SK-N-SH (cell line): ENCODE data around the gene ZNF888. TPM values are rescaled to one million over a fixed set of nuclear protein-coding genes. Genes with fewer than 3 reads are reported as not detected.
A peak's percentile ranks its signal among the peaks of the same experiment; 100 is the strongest.

Experiments used
- CTCF ChIA-PET: fragments of 300-600, 350-600 bp; formaldehyde crosslinking; extraction: SDS; loops from one replicate; lab custom pipeline; 2021; lab: Yijun Ruan, JAX
- POLR2A ChIA-PET: fragments of 350-600 bp; sonication (Branson Sonifier 250); formaldehyde crosslinking; extraction: SDS; loops from one replicate; lab custom pipeline; 2020; ENCODE audit warnings: antibody characterized with exemption, inconsistent platforms; lab: Yijun Ruan, JAX
- DNase-seq: peaks from one replicate; pipeline ENCODE4 v3.0.0; 2012
- H2AFZ ChIP-seq: fragments of 200-600 bp; sonication (generic); 2 replicates; pipeline ENCODE4 v1.8.1; 2016; ENCODE audit warnings: antibody characterized with exemption, mild to moderate bottlenecking, low read depth
- H3F3A ChIP-seq: fragments of 200-600 bp; sonication (generic); replicated peaks from 2 replicates; pipeline ENCODE3; 2016; ENCODE audit warnings: antibody characterized with exemption, mild to moderate bottlenecking; ENCODE audit not compliant: insufficient read depth
- H3K27ac ChIP-seq, 2 experiments: fragments of 200-500 bp in 1 of 2; fragments of 200-600 bp in 1 of 2; sonication (Bioruptor generic) in 1 of 2; sonication (generic), shearing (Covaris generic) in 1 of 2; 2 replicates each; pipeline versions ENCODE4 v1.5.1 to v1.6.1; 2014 to 2016; ENCODE audit warnings: low read depth in 2 of 2, inconsistent platforms in 1 of 2, low read length in 1 of 2, mild to moderate bottlenecking in 1 of 2, mixed read lengths in 1 of 2
- H3K27me3 ChIP-seq: fragments of 200-600 bp; sonication (generic), shearing (Covaris generic); 2 replicates; pipeline ENCODE4 v1.6.1; 2016; ENCODE audit warnings: mixed run types; ENCODE audit not compliant: insufficient read depth
- H3K36me3 ChIP-seq, 2 experiments: fragments of 200-500 bp in 1 of 2; fragments of 200-600 bp in 1 of 2; sonication (Bioruptor generic) in 1 of 2; sonication (generic) in 1 of 2; replicated peaks in 1 of 2; 2 replicates each; pipeline versions ENCODE3 to v1.5.1; 2014 to 2016; ENCODE audit warnings: low read length in 1 of 2, mild to moderate bottlenecking in 1 of 2; ENCODE audit not compliant: insufficient read depth in 2 of 2, control insufficient read depth in 1 of 2
- H3K4me1 ChIP-seq, 2 experiments: fragments of 200-500 bp in 1 of 2; fragments of 200-600 bp in 1 of 2; sonication (Bioruptor generic) in 1 of 2; sonication (generic), shearing (Covaris generic) in 1 of 2; 2 replicates each; pipeline versions ENCODE4 v1.5.1 to v1.6.1; 2014 to 2016; ENCODE audit warnings: low read depth in 1 of 2, low read length in 1 of 2, mixed run types in 1 of 2; ENCODE audit not compliant: insufficient read depth in 2 of 2, control insufficient read depth in 1 of 2
- H3K4me2 ChIP-seq: fragments of 200-600 bp; sonication (generic), shearing (Covaris generic); 2 replicates; pipeline ENCODE4 v1.6.1; 2017; ENCODE audit warnings: mixed run types
- H3K4me3 ChIP-seq, 2 experiments: fragments of 200-500 bp in 1 of 2; fragments of 200-600 bp in 1 of 2; sonication (Bioruptor generic) in 1 of 2; sonication (generic), shearing (Covaris generic) in 1 of 2; 2 replicates each; pipeline versions ENCODE4 v1.5.1 to v1.8.1; 2014 to 2016; ENCODE audit warnings: low read depth in 2 of 2, inconsistent platforms in 1 of 2, low read length in 1 of 2, mild to moderate bottlenecking in 1 of 2, mixed read lengths in 1 of 2, moderate library complexity in 1 of 2
- H3K79me2 ChIP-seq: fragments of 200-600 bp; sonication (generic); 2 replicates; pipeline ENCODE4 v1.8.1; 2017; ENCODE audit warnings: mild to moderate bottlenecking; ENCODE audit not compliant: insufficient read depth
- H3K9ac ChIP-seq: fragments of 200-600 bp; sonication (generic); 2 replicates; pipeline ENCODE4 v1.6.1; 2017; ENCODE audit warnings: mixed run types
- H3K9me2 ChIP-seq: fragments of 200-600 bp; sonication (generic); 2 replicates; pipeline ENCODE4 v1.6.1; 2017; ENCODE audit warnings: mixed run types
- H3K9me3 ChIP-seq: fragments of 200-600 bp; sonication (generic); 2 replicates; pipeline ENCODE4 v1.6.1; 2017; ENCODE audit warnings: mixed run types, mild to moderate bottlenecking, moderate library complexity
- H4K20me1 ChIP-seq: fragments of 200-600 bp; sonication (generic); 2 replicates; pipeline ENCODE4 v1.6.1; 2017; ENCODE audit warnings: mild to moderate bottlenecking, mixed run types; ENCODE audit not compliant: insufficient read depth
- CHD2 ChIP-seq: fragments of 150-350 bp; IDR thresholded peaks from 2 replicates; pipeline ENCODE4 v1.6.1; 2018; ENCODE audit warnings: low read length; ENCODE audit not compliant: partially characterized antibody
- CTCF ChIP-seq: fragments of 200-600 bp; sonication (generic); IDR thresholded peaks from 2 replicates; pipeline ENCODE4 v1.6.1; 2017; ENCODE audit warnings: antibody characterized with exemption, mild to moderate bottlenecking, moderate library complexity
- EP300 ChIP-seq, 2 experiments: IDR thresholded peaks; 2 replicates each; pipeline versions ENCODE4 v1.4.0 to v1.6.1; 2012; ENCODE audit warnings: borderline replicate concordance in 1 of 2, low read depth in 1 of 2, low read length in 1 of 2
- EZH2phosphoT487 ChIP-seq: fragments of 200-600 bp; sonication (generic); IDR thresholded peaks from 2 replicates; pipeline ENCODE4 v1.6.1; 2017; ENCODE audit warnings: low read depth, mixed run types, mild to moderate bottlenecking, antibody characterized with exemption, moderate library complexity, borderline replicate concordance
- FOSL2 ChIP-seq: IDR thresholded peaks from 2 replicates; pipeline ENCODE4 v1.4.0; 2012; ENCODE audit warnings: low read depth, mild to moderate bottlenecking, moderate library complexity, borderline replicate concordance
- FOXJ3 ChIP-seq: sonication (generic); formaldehyde crosslinking; IDR thresholded peaks from 2 replicates; pipeline ENCODE4 v1.5.1; 2020; ENCODE audit warnings: mild to moderate bottlenecking, missing genetic modification reagents
- FOXM1 ChIP-seq: IDR thresholded peaks from 2 replicates; pipeline ENCODE4 v1.4.0; 2012; ENCODE audit warnings: low read depth, mild to moderate bottlenecking
- GABPA ChIP-seq: IDR thresholded peaks from 2 replicates; pipeline ENCODE4 v1.4.0; 2012; ENCODE audit warnings: low read depth, mild to moderate bottlenecking
- MEF2A ChIP-seq: IDR thresholded peaks from 2 replicates; pipeline ENCODE4 v1.4.0; 2012; ENCODE audit warnings: low read depth, borderline replicate concordance
- POLR2AphosphoS5 ChIP-seq: IDR thresholded peaks from 2 replicates; pipeline ENCODE4 v1.6.1; 2012; ENCODE audit warnings: low read depth, low read length
- RAD21 ChIP-seq: IDR thresholded peaks from 2 replicates; pipeline ENCODE4 v1.6.1; 2012; ENCODE audit warnings: mild to moderate bottlenecking, low read length
- RCOR1 ChIP-seq: fragments of 150-350 bp; IDR thresholded peaks from 2 replicates; pipeline ENCODE4 v1.6.1; 2017; ENCODE audit warnings: antibody characterized with exemption, low read length
- TAF1 ChIP-seq: IDR thresholded peaks from 2 replicates; pipeline ENCODE4 v1.6.1; 2012; ENCODE audit warnings: low read depth, mild to moderate bottlenecking, low read length, moderate library complexity, borderline replicate concordance
- TEAD4 ChIP-seq: IDR thresholded peaks from 2 replicates; pipeline ENCODE4 v1.4.0; 2012; ENCODE audit warnings: mild to moderate bottlenecking, borderline replicate concordance; ENCODE audit not compliant: insufficient read depth
- USF1 ChIP-seq: IDR thresholded peaks from 2 replicates; pipeline ENCODE4 v1.4.0; 2012; ENCODE audit warnings: low read depth, borderline replicate concordance
- USF2 ChIP-seq: fragments of 150-350 bp; IDR thresholded peaks from 2 replicates; pipeline ENCODE4 v1.6.1; 2017; ENCODE audit warnings: antibody characterized with exemption, low read length, low read depth, borderline replicate concordance
- ZBTB33 ChIP-seq: IDR thresholded peaks from 2 replicates; pipeline ENCODE4 v1.4.0; 2012; ENCODE audit warnings: low read depth, borderline replicate concordance
- WGBS: methylation state at CpG from one replicate; pipeline ENCODE4 v1.1.6; 2017; ENCODE audit warnings: low lambda C conversion rate; 5-methylcytosine and 5-hydroxymethylcytosine counted together
- polyA plus RNA-seq, 3 experiments: library from polyadenylated mRNA; depleted of rRNA; stranded (reverse); fragments of >200 nt; gene quantifications; 2 replicates each; pipeline ENCODE4 v1.2.3, GENCODE V29; 2012

The ZNF888 gene
- polyA plus RNA-seq, 1 of the 3 experiments (the other 2 are of a cell fraction): 0.46 TPM

- Histone ChIP-seq H4K20me1 (no peaks in the 10 kb centered on the region), H3F3A (no peaks in the 10 kb centered on the region), H3K9me2 (no peaks in the 10 kb centered on the region), H3K4me3 (no peak overlapping the region), H3K27me3 (no peaks in the 10 kb centered on the region), H3K79me2 (0 out of 2 replicates have a peak, but pooled peaks cover 4% of the 10 kb centered on the region), H3K27ac (no peak overlapping the region), H3K9ac (no peak overlapping the region), H3K4me1 (no peaks in the 10 kb centered on the region; a peak in 1 of 4 replicates)
- DNase-seq: peak; percentile 54
- no peak for TF ChIP-seq EZH2phosphoT487
- TF ChIP-seq EP300 (IDR thresholded peaks at IDR 0.05; ENCODE audit: borderline replicate concordance in 1 of 2, low read depth in 1 of 2, low read length in 1 of 2): no peak
- TF ChIP-seq FOXM1: no peak
- no peak for TF ChIP-seq GABPA
- TF ChIP-seq, all 33 proteins: peak for 0
- Histone ChIP-seq H2AFZ (no peak overlapping the region), H3K4me2 (no peak overlapping the region), H3K9me3 (peaks cover 16% of the 10 kb centered on the region; the same call in 1 of the 2 replicates), H3K36me3 (peaks cover 15 to 36% of the 10 kb centered on the region in 2 experiments)
- 72% methylated on average over 35 of the region's 39 CpGs for WGBS
- ChIA-PET POLR2A (no interaction called here), CTCF (no interaction called here)
These were observed 23.4 kb upstream of the ZNF888 start for GRCh38 chr19:52946322-52947310.

GRCh38 chr19:52945652-52946321, 22.6 kb upstream of the ZNF888 start:
- Histone ChIP-seq H2AFZ (no peak overlapping the region), H3K4me3 (no peak overlapping the region), H3K27ac (no peak overlapping the region)
- DNase-seq: no peak
- TF ChIP-seq ZBTB33 (no peak), RCOR1 (no peak), FOXM1 (no peak), MEF2A (no peak), CTCF (no peak), EP300 (IDR thresholded peaks at IDR 0.05; ENCODE audit: borderline replicate concordance in 1 of 2, low read depth in 1 of 2, low read length in 1 of 2) (no peak), POLR2AphosphoS5 (no peak), RAD21 (no peak), CHD2 (no peak), TEAD4 (no peak), USF1 (no peak), USF2 (no peak), TAF1 (no peak), GABPA (no peak), FOSL2 (no peak), FOXJ3 (CRISPR knock-in tag) (no peak)
- TF ChIP-seq, all 33 proteins: peak for 0
- POLR2A ChIA-PET: no interaction called here
- no peaks in the 10 kb centered on the region for H3K9me2 ChIP-seq
- H3K79me2 ChIP-seq: peaks cover 6% of the 10 kb centered on the region; the same call in 1 of the 2 replicates
- H3K27me3 ChIP-seq: no peaks in the 10 kb centered on the region
- H3K36me3 ChIP-seq: peaks cover 9 to 27% of the 10 kb centered on the region in 2 experiments
- no peaks in the 10 kb centered on the region for H4K20me1 ChIP-seq
- CTCF ChIA-PET: no interaction called here
- H3K9ac ChIP-seq: no peak overlapping the region
- 77% methylated on average over 24 of the region's 24 CpGs for WGBS
- H3K4me1 ChIP-seq: no peaks in the 10 kb centered on the region; a peak in 1 of 4 replicates
- H3K4me2 ChIP-seq: no peak overlapping the region
- H3K9me3 ChIP-seq: peaks cover 14% of the 10 kb centered on the region; the same call in 1 of the 2 replicates
- H3F3A ChIP-seq: no peaks in the 10 kb centered on the region
